HCT116 (cell line): Measurements from ENCODE around the gene ADAMTSL2. TPM values are rescaled to one million over a fixed set of nuclear protein-coding genes. Genes with fewer than 3 reads are reported as not detected.

ENCODE experiments used
- ATAC-seq: fragments of 200-7000 bp; cut with Tn5 transposase; 2 replicates; pipeline ENCODE4 v1.9.1; 2020; ENCODE audit warnings: mild to moderate bottlenecking, moderate library complexity
- BruUV-seq: library from RNA; stranded (reverse); fragments of 400-500 nt; replicated peaks from 2 replicates; lab custom pipeline; 2021; lab: Mats Ljungman, UMichigan
- CTCF ChIA-PET: fragments of 300-600 bp; sonication (Branson Sonifier 250); formaldehyde crosslinking; loops from one replicate; lab custom pipeline; 2021; ENCODE audit warnings: antibody characterized with exemption; lab: Charles Lee
- POLR2A ChIA-PET: fragments of 300-600, 350-600 bp; sonication (Branson Sonifier 250); formaldehyde crosslinking; loops from one replicate; lab custom pipeline; 2021; ENCODE audit warnings: antibody characterized with exemption; lab: Charles Lee
- RAD21 ChIA-PET, 2 experiments: fragments of 300-600 bp; sonication (Branson Sonifier 250); formaldehyde crosslinking; loops; one replicate each; lab custom pipeline; 2023; ENCODE audit warnings: low total read pairs in 2 of 2; ENCODE audit not compliant: uncharacterized antibody in 2 of 2, unreplicated experiment in 2 of 2, low non-redundant PET in 1 of 2; lab: Charles Lee
- DNase-seq: peaks from one replicate; pipeline ENCODE4 v3.0.0-alpha.2; 2010; ENCODE audit warnings: low read depth, low spot score
- H2AFZ ChIP-seq: fragments of 200-600 bp; shearing (Covaris generic), sonication (generic); 2 replicates; pipeline ENCODE4 v1.6.1; 2017; ENCODE audit warnings: low read depth, mixed run types, mixed read lengths, antibody characterized with exemption, low read length; ENCODE audit not compliant: poor library complexity, severe bottlenecking
- H3K27ac ChIP-seq: 2 replicates; pipeline ENCODE4 v1.5.1; 2012; ENCODE audit warnings: low read depth, low read length
- H3K27me3 ChIP-seq: fragments of 200-600 bp; sonication (generic); 2 replicates; pipeline ENCODE4 v1.6.1; 2016; ENCODE audit warnings: mixed run types, low read length, mixed read lengths; ENCODE audit not compliant: insufficient read depth
- H3K36me3 ChIP-seq, 2 experiments: fragments of 200-500 bp in 1 of 2; fragments of 200-600 bp in 1 of 2; sonication (Bioruptor generic) in 1 of 2; sonication (generic) in 1 of 2; 2 replicates each; pipeline versions ENCODE4 v1.5.1 to v1.6.1; 2014 to 2016; ENCODE audit warnings: low read length in 2 of 2, inconsistent platforms in 1 of 2, mixed read lengths in 1 of 2, mixed run types in 1 of 2; ENCODE audit not compliant: insufficient read depth in 2 of 2, control insufficient read depth in 1 of 2
- H3K4me1 ChIP-seq, 2 experiments: fragments of 200-600 bp in 1 of 2; sonication (generic) in 1 of 2; 2 replicates each; pipeline versions ENCODE4 v1.5.1 to v1.6.1; 2012 to 2017; ENCODE audit warnings: low read length in 2 of 2, inconsistent platforms in 1 of 2, mild to moderate bottlenecking in 1 of 2, mixed read lengths in 1 of 2, mixed run types in 1 of 2, moderate library complexity in 1 of 2; ENCODE audit not compliant: insufficient read depth in 2 of 2, control insufficient read depth in 1 of 2
- H3K4me2 ChIP-seq: fragments of 200-600 bp; sonication (generic); 2 replicates; pipeline ENCODE4 v1.6.1; 2017; ENCODE audit warnings: mixed run types, low read length, mixed read lengths
- H3K4me3 ChIP-seq, 2 experiments: fragments of 200-600 bp in 1 of 2; sonication (generic) in 1 of 2; replicated peaks in 1 of 2; 2 replicates each; pipeline ENCODE4 v1.5.1; 2011 to 2016; ENCODE audit warnings: low read length in 2 of 2, control low read depth in 1 of 2, low read depth in 1 of 2, mild to moderate bottlenecking in 1 of 2, mixed read lengths in 1 of 2, mixed run types in 1 of 2
- H3K79me2 ChIP-seq: fragments of 200-600 bp; sonication (generic); 2 replicates; pipeline ENCODE4 v1.6.1; 2017; ENCODE audit warnings: mild to moderate bottlenecking, mixed run types, low read length, moderate library complexity, mixed read lengths; ENCODE audit not compliant: insufficient read depth
- H3K9ac ChIP-seq: fragments of 200-600 bp; sonication (generic); 2 replicates; pipeline ENCODE4 v1.6.1; 2016; ENCODE audit warnings: low read length, mixed read lengths
- H3K9me2 ChIP-seq: fragments of 200-600 bp; sonication (generic), shearing (Covaris generic); 2 replicates; pipeline ENCODE4 v1.6.1; 2017; ENCODE audit warnings: mixed run types, mild to moderate bottlenecking, moderate library complexity; ENCODE audit not compliant: insufficient read depth
- H3K9me3 ChIP-seq, 2 experiments: fragments of 200-500 bp in 1 of 2; fragments of 200-600 bp in 1 of 2; sonication (Bioruptor generic) in 1 of 2; sonication (generic) in 1 of 2; 2 replicates each; pipeline ENCODE4 v1.6.1; 2014 to 2017; ENCODE audit warnings: low read length in 2 of 2, mixed read lengths in 2 of 2, inconsistent platforms in 1 of 2, low read depth in 1 of 2, mild to moderate bottlenecking in 1 of 2, mixed run types in 1 of 2, moderate library complexity in 1 of 2; ENCODE audit not compliant: control insufficient read depth in 1 of 2, insufficient read depth in 1 of 2
- H4K20me1 ChIP-seq: fragments of 200-600 bp; sonication (generic), shearing (Covaris generic); 2 replicates; pipeline ENCODE4 v1.6.1; 2017; ENCODE audit warnings: mixed run types, mild to moderate bottlenecking, moderate library complexity; ENCODE audit not compliant: insufficient read depth
- CBX3 ChIP-seq: IDR thresholded peaks from 2 replicates; pipeline ENCODE4 v1.6.1; 2012; ENCODE audit warnings: low read depth
- EGR1 ChIP-seq: IDR thresholded peaks from 2 replicates; pipeline ENCODE4 v1.6.1; 2012; ENCODE audit warnings: low read depth
- EZH2 ChIP-seq: fragments of 200-600 bp; sonication (generic); IDR thresholded peaks from 2 replicates; pipeline ENCODE4 v1.6.1; 2017; ENCODE audit warnings: antibody characterized with exemption, mixed run types
- FOSL1 ChIP-seq: IDR thresholded peaks from 2 replicates; pipeline ENCODE4 v1.6.1; 2012; ENCODE audit warnings: low read depth
- RAD21 ChIP-seq: IDR thresholded peaks from 2 replicates; pipeline ENCODE4 v1.6.1; 2012; ENCODE audit warnings: low read depth, mild to moderate bottlenecking
- TCF7L2 ChIP-seq: IDR thresholded peaks from 2 replicates; pipeline ENCODE4 v1.7.0; 2011; ENCODE audit warnings: borderline replicate concordance, inconsistent platforms; ENCODE audit not compliant: insufficient read depth, insufficient read length; ENCODE audit errors: extremely low read depth
- YY1 ChIP-seq: IDR thresholded peaks from 2 replicates; pipeline ENCODE4 v1.6.1; 2011; ENCODE audit warnings: low read length, low read depth, moderate library complexity, mild to moderate bottlenecking; ENCODE audit not compliant: insufficient replicate concordance; ENCODE audit errors: extremely low read depth
- ZFX ChIP-seq: fragments of 450-650 bp; IDR thresholded peaks from 2 replicates; pipeline ENCODE4 v1.6.1; 2017
- intact Hi-C: fragments of 100-400 bp; cut with micrococcal nuclease; formaldehyde crosslinking; loops from 2 replicates; pipeline ENCODE4 v1.10.0; 2022
- total RNA-seq: library from RNA; stranded (reverse); gene quantifications from one replicate; pipeline ENCODE4 v1.2.1, GENCODE V29; 2021; ENCODE audit not compliant: unreplicated experiment
- TF ChIP-seq, protein P1 (sequence below): IDR thresholded peaks from 2 replicates; pipeline ENCODE4 v1.6.1; 2012
- TF ChIP-seq, protein P2 (sequence below), 3 experiments: fragments of 200-600 bp in 1 of 3; sonication (generic) in 1 of 3; IDR thresholded peaks in 2 of 3; conservative IDR thresholded peaks in 1 of 3; 2 replicates each; pipeline ENCODE4 v1.5.1; 2012 to 2017; ENCODE audit warnings: low read depth in 2 of 3, low read length in 2 of 3, antibody characterized with exemption in 1 of 3, borderline replicate concordance in 1 of 3, control low read depth in 1 of 3, mild to moderate bottlenecking in 1 of 3, mixed read lengths in 1 of 3, mixed run types in 1 of 3, moderate library complexity in 1 of 3; ENCODE audit not compliant: insufficient read depth in 1 of 3
- TF ChIP-seq, protein P3 (sequence below): IDR thresholded peaks from 2 replicates; pipeline ENCODE4 v1.6.1; 2011; ENCODE audit warnings: mild to moderate bottlenecking, low read length, moderate library complexity; ENCODE audit not compliant: insufficient replicate concordance; ENCODE audit errors: extremely low read depth
- TF ChIP-seq, protein P4 (sequence below): IDR thresholded peaks from 2 replicates; pipeline ENCODE4 v1.6.1; 2012; ENCODE audit warnings: low read depth

ADAMTSL2 gene
- total RNA-seq, 1 experiment from 2014 or later: not detected

DNA sequence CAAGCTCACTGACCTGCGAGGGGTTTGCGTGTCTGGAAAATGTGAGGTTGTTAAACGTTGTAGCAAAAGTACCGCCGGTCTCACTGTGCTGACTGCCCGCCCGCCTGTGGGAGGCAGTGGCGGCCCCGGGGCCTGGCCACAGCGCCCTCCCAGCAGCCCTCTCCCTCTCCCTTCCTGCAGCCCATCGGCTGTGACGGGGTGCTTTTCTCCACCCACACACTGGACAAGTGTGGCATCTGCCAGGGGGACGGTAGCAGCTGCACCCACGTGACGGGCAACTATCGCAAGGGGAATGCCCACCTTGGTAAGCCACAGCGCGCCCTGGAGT, 6.2 kb downstream of the ADAMTSL2 start:
- H3K9ac ChIP-seq: no peak overlapping the region
- no peaks in the 10 kb centered on the region for H3K9me3 ChIP-seq
- no peak overlapping the region for H3K4me2 ChIP-seq
- intact Hi-C loops: no loop called here
- H3K4me3 ChIP-seq: no peak overlapping the region
- RAD21 ChIA-PET: no interaction called here
- H3K4me1 ChIP-seq: no peaks in the 10 kb centered on the region
- H3K27ac ChIP-seq: no peak overlapping the region
- TF ChIP-seq, protein P1, sequence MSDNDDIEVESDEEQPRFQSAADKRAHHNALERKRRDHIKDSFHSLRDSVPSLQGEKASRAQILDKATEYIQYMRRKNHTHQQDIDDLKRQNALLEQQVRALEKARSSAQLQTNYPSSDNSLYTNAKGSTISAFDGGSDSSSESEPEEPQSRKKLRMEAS: no peak
- TF ChIP-seq FOSL1 (no peak), CBX3 (no peak)
- TF ChIP-seq, protein P2, sequence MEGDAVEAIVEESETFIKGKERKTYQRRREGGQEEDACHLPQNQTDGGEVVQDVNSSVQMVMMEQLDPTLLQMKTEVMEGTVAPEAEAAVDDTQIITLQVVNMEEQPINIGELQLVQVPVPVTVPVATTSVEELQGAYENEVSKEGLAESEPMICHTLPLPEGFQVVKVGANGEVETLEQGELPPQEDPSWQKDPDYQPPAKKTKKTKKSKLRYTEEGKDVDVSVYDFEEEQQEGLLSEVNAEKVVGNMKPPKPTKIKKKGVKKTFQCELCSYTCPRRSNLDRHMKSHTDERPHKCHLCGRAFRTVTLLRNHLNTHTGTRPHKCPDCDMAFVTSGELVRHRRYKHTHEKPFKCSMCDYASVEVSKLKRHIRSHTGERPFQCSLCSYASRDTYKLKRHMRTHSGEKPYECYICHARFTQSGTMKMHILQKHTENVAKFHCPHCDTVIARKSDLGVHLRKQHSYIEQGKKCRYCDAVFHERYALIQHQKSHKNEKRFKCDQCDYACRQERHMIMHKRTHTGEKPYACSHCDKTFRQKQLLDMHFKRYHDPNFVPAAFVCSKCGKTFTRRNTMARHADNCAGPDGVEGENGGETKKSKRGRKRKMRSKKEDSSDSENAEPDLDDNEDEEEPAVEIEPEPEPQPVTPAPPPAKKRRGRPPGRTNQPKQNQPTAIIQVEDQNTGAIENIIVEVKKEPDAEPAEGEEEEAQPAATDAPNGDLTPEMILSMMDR (IDR thresholded peaks at IDR 0.05 in 2 of 3, conservative IDR thresholded peaks at IDR 0.05 in 1 of 3; ENCODE audit: borderline replicate concordance in 1 of 3, insufficient read depth in 1 of 3, low read depth in 2 of 3, low read length in 2 of 3): peak in 1 of 3 experiments; percentile 13; a peak in 1 of 6 replicates
- CTCF ChIA-PET: no interaction called here
- 0 out of 2 replicates have a peak, but pooled peaks have one; percentile 20 for ATAC-seq
- H3K79me2 ChIP-seq: no peaks in the 10 kb centered on the region
- no peak for DNase-seq
- H3K9me2 ChIP-seq: no peaks in the 10 kb centered on the region
- no peaks in the 10 kb centered on the region for H4K20me1 ChIP-seq
- H2AFZ ChIP-seq: no peak overlapping the region
- POLR2A ChIA-PET: no interaction called here
- H3K27me3 ChIP-seq: no peaks in the 10 kb centered on the region
- no TSS peak for BruUV-seq
- no peaks in the 10 kb centered on the region for H3K36me3 ChIP-seq

DNA sequence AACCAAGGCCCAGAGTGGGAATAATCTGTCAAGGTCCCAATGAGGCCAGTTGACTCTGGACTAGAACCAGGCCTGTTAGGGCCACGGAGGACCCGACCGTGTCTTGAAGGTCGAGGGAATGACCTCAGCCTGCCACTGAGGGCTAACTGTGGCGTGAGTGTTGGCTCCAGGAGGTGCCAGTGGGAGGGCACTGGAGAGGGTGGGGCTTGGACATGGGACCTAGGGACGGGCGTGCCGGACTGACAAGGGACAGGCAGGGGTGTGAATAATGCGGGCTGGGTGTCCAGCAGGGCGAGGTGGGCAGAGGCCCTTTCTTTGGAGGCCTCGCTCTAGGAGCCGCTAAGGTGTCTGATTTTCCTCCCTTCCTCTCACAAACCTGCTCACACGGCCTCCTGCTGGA, 7.5 kb downstream of the ADAMTSL2 start:
- no peaks in the 10 kb centered on the region for H3K27me3 ChIP-seq
- RAD21 ChIA-PET: no interaction called here
- H3K4me1 ChIP-seq: no peaks in the 10 kb centered on the region
- no TSS peak for BruUV-seq
- H3K9me3 ChIP-seq: no peaks in the 10 kb centered on the region
- H3K4me3 ChIP-seq: no peak overlapping the region
- no peaks in the 10 kb centered on the region for H4K20me1 ChIP-seq
- H3K27ac ChIP-seq: no peak overlapping the region
- CTCF ChIA-PET: no interaction called here
- H3K9me2 ChIP-seq: no peaks in the 10 kb centered on the region
- intact Hi-C loops: no loop called here
- no peaks in the 10 kb centered on the region for H3K36me3 ChIP-seq
- ATAC-seq (no peak), DNase-seq (no peak)
- POLR2A ChIA-PET: interaction anchor here (1.1 kb wide), 1 partner anchor 17 kb away, joined by 3 read pairs; no protein-coding TSS in a partner anchor
- no peaks in the 10 kb centered on the region for H3K79me2 ChIP-seq
- H3K9ac ChIP-seq: no peak overlapping the region
- no peak overlapping the region for H3K4me2 ChIP-seq
- no peak overlapping the region for H2AFZ ChIP-seq
- TF ChIP-seq CBX3: no peak
- no peak for TF ChIP-seq ZFX
- TF ChIP-seq TCF7L2: no peak
- TF ChIP-seq, protein P3, sequence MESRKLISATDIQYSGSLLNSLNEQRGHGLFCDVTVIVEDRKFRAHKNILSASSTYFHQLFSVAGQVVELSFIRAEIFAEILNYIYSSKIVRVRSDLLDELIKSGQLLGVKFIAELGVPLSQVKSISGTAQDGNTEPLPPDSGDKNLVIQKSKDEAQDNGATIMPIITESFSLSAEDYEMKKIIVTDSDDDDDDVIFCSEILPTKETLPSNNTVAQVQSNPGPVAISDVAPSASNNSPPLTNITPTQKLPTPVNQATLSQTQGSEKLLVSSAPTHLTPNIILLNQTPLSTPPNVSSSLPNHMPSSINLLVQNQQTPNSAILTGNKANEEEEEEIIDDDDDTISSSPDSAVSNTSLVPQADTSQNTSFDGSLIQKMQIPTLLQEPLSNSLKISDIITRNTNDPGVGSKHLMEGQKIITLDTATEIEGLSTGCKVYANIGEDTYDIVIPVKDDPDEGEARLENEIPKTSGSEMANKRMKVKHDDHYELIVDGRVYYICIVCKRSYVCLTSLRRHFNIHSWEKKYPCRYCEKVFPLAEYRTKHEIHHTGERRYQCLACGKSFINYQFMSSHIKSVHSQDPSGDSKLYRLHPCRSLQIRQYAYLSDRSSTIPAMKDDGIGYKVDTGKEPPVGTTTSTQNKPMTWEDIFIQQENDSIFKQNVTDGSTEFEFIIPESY: no peak
- no peak for TF ChIP-seq EZH2
- TF ChIP-seq, protein P4, sequence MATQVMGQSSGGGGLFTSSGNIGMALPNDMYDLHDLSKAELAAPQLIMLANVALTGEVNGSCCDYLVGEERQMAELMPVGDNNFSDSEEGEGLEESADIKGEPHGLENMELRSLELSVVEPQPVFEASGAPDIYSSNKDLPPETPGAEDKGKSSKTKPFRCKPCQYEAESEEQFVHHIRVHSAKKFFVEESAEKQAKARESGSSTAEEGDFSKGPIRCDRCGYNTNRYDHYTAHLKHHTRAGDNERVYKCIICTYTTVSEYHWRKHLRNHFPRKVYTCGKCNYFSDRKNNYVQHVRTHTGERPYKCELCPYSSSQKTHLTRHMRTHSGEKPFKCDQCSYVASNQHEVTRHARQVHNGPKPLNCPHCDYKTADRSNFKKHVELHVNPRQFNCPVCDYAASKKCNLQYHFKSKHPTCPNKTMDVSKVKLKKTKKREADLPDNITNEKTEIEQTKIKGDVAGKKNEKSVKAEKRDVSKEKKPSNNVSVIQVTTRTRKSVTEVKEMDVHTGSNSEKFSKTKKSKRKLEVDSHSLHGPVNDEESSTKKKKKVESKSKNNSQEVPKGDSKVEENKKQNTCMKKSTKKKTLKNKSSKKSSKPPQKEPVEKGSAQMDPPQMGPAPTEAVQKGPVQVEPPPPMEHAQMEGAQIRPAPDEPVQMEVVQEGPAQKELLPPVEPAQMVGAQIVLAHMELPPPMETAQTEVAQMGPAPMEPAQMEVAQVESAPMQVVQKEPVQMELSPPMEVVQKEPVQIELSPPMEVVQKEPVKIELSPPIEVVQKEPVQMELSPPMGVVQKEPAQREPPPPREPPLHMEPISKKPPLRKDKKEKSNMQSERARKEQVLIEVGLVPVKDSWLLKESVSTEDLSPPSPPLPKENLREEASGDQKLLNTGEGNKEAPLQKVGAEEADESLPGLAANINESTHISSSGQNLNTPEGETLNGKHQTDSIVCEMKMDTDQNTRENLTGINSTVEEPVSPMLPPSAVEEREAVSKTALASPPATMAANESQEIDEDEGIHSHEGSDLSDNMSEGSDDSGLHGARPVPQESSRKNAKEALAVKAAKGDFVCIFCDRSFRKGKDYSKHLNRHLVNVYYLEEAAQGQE: no peak
- TF ChIP-seq FOSL1: no peak
- no peak for TF ChIP-seq YY1
- no peak for TF ChIP-seq RAD21
- no peak for TF ChIP-seq EGR1
